ENCODE measurements around the gene RELCH.

The RELCH gene

DNA sequence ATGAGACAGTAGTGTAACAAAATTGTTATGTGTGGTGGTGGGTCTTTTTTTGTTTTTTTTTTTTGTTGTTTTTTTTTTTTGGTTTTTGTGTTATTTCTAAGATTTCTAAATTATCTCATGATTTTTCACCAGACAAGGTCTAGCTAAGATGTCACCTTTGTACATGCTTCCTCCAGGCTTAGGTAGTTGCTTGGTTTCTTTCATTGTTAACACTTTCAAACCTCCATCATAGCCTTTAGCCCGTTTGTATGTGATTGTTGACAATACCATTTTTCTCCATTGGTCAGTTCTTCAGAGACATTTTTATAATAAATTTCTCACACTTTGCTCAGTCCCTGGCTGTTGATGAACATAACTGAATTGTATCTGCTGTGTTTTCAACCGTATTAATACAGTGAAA, 2.2 kb downstream of the RELCH start:
- DNase-seq (ENCODE audit: low read depth in 2 of 2): no peak

DNA sequence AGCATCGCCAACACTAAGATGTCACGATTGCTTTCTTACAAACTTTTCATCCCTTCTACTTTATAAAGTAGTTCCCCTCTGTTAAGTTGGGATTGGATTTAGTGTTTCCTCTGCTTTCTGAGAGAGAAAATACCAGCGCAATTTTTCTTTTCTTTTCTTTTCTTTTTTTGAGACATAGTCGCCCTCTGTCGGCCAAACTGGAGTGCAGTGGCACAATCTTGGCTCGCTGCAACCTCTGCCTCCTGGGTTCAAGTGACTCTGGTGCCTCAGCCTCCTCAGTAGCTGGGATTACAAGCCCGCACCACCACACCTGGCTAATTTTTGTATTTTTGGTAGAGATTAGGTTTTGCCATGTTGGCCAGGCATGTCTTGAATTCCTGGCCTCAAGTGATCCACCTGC, 9.0 kb downstream of the RELCH start:
- no peak for DNase-seq (ENCODE audit: low read depth in 2 of 2)

DNA sequence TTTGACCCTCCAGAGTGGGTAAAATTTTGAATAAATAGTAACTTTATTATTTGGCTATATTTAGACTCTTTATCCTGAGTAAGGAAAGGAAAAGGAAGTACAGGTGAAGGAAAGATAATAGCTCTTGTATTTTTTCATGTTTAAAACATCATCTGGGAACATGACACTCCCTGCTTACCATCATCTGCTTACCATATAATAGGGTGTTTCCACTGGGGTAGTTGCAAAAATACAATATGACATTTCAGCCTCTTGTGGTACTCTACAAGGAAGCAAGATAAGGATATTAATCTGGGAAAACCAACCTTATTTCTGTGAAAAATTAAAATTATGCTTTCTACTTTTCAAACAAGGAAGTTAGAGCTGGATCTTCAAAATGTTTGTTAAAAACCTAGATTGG, 9.9 kb downstream of the RELCH start:
- no peak for DNase-seq (ENCODE audit: low read depth in 2 of 2)

DNA sequence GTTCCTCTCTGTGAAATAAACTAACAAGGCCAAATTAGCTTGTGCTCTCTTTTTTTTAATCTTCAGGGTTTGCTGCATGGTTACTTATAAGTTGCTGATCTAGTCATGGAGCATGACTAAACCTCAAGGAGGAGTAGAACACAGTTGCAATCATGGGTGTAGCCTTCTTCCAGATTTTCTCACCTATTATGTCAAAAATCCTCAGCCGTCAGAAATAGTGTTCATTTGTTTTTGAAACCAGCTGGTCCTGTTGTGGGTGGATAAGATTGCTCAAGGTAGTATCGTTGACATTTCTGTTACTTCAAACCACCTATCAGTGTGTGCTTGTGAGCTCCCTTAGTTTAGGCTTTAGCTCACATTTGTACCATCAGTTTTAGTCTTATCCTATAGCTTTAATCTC, 11.2 kb downstream of the RELCH start:
- no peak for DNase-seq (ENCODE audit: low read depth in 2 of 2)

DNA sequence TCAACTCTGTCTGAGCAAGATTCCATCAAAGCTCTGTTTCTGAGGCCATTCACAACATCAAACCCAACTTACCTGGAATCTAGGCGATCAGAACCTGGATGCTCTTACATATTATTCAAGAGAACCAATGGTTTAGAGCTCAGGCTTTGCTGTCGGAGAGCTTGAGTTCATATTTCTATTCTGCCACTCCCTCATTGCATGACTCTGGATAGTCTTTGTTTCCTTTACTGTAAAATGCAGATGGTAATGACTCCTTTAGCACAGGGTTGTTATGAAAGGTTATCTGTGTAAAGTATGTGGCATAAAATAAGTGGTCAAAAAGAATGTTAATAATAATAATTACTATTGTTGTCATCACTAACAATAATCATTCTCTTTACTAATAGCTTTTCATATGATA, 12.6 kb downstream of the RELCH start:
- no peak for DNase-seq (ENCODE audit: low read depth in 2 of 2)

DNA sequence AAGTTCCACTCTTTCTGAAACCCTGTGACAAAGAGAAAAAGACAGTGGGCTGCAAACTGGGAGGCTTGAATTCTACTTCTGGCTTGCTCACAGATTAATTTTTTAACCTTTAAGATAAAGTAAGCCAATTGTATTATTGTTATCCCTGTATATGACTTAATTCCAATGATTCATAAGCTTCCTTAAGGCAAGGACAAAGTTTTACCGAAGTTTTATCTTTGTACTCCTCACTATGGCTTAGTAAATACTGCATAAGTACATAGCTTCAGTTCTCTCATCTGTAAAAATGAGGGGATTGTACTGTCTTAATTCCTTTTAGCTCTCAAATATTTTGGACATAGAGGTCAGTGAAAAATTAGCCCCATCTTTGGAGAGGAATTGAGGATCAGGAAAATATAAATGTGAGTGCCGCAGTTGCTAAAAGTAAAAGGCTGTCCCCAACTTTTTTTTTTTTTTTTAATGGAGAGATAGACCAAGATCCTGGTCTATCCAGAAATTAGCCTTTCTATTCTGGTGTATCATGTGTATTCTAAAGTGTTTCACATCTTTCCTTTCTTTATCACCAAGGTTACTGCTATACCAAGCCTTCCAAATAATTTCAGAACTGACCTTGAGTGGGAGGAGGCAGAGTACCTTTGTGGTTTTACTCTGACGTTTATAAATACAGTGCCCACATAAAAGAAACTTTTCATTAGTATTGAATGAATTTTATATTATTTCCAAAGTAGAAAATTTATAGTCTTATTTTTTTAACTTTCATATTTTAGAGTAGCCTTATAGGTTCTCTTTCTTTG, 13.3 kb downstream of the RELCH start:
- DNase-seq (ENCODE audit: low read depth in 2 of 2): no peak

DNA sequence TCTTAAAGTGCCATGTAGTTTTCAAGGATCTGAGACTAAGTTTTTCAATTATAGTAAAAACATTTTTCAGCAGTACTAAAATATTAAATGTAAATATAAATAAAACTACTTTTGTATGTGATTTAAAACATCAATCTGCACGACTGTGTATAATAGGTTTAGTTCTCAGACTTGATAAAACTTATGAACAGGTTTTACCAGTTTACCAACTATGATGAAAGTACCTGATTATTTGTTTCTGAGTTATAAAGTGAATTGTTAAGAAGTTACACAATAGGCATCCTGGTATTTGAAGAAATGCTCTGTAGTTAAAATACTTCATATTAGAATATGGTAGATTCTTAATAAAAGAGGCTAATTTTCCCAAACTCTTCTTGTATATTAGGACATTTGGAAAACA, 14.8 kb downstream of the RELCH start:
- DNase-seq (ENCODE audit: low read depth in 2 of 2): no peak

DNA sequence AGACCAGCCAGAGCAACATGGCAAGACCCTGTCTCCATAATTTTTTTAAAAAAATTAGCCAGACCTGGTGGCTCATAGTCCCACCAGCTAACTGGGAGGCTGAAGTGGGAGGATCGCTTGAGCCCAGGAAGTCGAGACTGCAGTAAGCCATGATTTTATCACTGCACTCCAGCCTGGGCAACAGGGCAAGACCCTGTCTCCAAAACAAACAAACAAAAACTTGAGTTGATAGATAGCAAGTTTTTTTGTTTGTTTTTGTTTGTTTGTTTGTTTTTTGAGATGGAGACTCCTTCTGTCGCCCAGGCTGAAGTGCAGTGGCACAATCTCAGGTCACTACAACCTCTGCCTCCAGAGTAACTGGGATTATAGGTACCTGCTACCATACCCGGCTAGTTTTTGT, 18.8 kb downstream of the RELCH start:
- DNase-seq (ENCODE audit: low read depth in 2 of 2): no peak

DNA sequence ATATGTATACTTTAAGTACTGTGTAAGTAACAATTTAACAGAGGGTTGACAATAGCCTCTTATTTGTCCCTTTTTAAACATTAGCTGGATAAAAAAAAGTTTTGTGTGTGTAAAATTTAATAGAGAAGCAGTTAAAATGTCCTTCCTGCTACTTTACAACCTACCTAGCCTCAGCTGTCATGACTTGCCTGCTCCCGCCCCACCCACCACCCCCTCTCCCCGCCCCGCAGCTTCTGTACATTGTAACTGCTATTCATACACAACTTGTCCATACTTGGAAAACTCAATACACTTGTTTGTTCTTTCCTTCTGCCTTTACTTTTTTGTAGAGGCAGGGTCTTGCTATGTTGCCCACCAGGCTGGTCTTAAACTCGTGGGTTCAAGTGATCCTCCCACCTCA, 19.5 kb downstream of the RELCH start:
- DNase-seq (ENCODE audit: low read depth in 2 of 2): no peak

DNA sequence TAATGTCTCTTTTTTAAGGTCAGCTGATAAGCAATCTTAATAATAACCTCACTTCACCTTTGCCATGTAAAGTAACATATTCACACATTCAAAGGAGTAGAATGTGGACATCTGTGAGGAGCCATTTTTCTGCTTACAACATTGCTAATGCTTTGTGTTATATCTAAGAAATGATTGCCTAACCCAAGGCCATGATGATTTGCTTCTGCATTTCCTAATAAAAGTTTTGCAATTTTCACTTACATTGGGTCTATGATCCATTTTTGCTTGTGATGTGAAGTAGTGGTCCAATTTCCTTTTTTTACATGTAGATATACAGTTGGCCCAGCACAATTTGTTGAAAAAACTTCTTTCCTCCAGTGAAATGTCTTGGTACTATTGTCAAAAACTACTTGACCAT, 22.0 kb downstream of the RELCH start:
- no peak for DNase-seq (ENCODE audit: low read depth in 2 of 2)

DNA sequence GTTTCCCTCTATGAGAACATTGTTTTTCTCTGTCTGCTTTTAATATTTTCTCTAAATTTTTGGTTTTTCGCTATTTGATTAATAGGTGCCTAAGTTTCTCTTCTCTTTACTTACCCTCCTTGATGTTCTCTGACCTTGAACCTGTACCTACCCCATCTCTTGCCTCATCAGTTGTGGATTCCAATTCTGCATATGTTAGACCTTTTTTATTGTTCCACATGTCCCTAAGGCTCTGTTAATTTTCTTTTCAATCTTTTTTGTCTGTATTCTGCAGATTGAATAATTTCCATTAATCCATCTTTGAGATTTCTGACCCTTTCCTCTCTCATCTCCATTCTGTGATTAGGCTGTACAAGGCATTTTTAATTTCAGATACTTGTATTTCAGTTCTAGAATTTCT, 23.1 kb downstream of the RELCH start:
- no peak for DNase-seq (ENCODE audit: low read depth in 2 of 2)

DNA sequence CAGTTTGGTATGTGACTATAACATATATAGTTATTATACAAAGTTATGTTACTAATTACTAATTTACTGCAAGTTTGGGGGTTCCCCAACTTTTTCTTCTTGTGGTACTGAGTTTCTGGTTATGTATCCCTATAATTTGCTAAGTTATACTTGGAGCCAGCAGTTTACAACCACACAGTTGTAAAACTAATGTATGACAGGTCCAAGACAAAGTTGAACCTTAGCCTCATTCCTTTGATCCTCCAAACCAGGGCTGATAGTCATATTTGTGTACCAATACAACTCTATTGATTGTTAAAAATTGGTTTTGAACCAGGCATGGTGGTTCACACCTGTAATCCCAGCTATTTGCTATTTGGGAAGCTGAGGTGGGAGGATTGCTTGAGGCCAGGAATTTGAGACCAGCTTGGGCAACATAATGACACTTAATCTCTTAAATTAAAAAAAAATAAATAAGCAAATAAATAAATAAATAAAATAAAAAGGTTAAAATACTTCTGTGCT, 24.3 kb downstream of the RELCH start:
- no peak for DNase-seq (ENCODE audit: low read depth in 2 of 2)

DNA sequence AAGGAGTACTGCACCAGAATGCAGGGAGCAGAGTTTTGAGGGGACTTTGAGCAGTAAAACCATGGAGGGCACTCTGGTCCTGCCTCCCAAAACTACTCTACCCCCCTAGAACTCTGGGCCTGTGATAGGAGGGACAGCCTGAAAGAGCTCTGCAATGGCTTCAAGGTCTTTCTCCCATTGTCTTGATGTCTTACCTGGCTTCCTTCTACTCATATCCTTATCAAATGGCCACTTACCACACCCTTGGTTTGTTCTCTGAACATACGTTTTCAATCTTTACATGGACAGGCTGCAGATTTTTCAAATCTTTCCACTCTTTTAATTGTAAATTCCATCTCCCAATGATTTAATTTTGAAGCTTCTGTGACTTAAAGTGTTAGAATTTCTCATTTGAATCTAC, 27.7 kb downstream of the RELCH start:
- no peak for DNase-seq (ENCODE audit: low read depth in 2 of 2)

DNA sequence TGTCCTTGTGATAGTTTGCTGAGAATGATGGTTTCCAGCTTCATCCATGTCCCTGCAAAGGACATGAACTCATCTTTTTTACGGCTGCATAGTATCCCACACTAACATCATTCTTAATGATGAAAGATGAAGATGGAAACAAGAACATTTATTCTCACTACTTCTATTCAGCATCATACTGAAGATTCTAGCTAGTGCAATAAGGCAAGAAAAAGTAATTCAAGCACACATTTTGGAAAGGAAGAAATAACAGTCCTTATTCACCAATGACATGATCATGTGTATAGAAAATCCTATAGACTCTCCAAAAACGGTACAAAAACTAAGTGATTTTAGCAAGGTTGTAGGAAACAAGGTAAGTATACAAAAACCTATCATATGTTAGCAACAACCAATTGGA, 37.2 kb downstream of the RELCH start:
- no peak for DNase-seq (ENCODE audit: low read depth in 2 of 2)

DNA sequence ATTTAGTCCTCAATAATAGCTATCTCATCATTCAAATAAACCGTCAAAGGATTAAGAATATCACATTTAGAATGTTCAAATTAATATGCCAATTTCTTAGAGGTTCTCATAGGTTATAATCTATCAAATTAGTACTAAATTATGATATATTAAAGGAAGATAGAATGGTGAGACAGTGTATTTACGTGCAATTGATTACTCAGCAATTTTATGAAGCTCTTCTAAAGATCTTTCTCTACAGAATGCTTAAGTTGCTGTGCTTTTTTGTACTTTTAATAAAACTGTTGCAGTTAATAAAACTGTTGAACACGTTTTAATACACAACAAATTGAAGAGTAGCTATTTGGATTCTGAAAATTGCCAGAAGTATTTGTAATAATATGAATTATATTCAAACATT, 39.0 kb downstream of the RELCH start:
- DNase-seq (ENCODE audit: low read depth in 2 of 2): no peak

DNA sequence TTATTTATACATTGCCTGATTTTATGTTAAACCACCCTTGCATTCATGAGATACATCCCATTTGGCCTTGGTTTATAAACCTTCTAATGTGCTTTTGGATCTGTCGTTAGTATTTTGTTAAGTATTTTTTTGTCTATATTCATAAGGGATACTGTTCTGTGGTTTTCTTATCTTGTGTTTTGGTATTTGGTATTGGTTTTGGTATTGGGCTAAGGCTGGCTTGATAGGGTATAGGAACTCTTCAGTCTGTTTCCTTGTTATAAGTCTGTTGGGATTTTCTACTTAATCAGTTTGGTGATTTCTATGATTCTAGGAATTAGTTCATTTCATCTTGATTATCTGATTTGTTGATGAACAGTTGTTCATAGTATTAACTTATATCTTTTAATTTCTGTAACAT, 49.2 kb downstream of the RELCH start:
- DNase-seq (ENCODE audit: low read depth in 2 of 2): no peak

DNA sequence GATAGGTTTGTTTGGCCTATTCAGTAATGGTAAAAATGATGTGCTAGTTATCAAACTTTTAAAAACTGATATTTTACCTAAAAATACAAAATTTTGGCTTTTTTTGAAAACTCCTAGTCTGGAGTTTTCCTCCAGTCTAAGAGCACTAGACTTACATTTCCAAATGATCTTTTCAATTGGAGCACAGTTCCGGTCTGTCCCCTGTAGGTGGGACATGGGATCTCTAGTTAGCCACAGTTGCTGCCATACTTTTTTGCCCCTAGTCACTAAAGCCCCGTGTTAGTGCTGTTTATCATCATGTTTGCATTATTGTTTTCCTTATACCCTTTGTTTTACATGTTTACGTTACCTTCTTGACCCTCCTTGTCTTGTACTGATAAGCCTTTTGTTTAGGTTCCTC, 52.4 kb downstream of the RELCH start:
- no peak for DNase-seq (ENCODE audit: low read depth in 2 of 2)

DNA sequence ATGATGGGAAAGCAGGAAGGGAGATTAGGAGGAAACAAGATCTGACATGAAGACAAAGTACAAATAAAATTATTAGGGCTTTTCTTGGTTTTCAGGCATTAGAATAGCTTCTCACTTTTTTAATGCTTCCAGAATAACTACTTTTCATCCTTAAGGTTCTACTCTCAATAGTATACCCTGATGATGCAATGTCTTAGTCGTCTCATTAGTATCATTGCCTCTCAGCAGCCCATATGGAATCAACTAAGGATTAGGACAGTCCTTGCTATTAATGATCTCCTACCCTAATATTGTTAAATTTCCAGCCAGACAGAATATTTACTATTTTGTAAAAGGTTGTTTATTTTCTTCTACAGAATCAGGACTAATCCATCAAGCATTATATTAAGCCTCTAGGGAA, 55.9 kb downstream of the RELCH start:
- DNase-seq (ENCODE audit: low read depth in 2 of 2): no peak

DNA sequence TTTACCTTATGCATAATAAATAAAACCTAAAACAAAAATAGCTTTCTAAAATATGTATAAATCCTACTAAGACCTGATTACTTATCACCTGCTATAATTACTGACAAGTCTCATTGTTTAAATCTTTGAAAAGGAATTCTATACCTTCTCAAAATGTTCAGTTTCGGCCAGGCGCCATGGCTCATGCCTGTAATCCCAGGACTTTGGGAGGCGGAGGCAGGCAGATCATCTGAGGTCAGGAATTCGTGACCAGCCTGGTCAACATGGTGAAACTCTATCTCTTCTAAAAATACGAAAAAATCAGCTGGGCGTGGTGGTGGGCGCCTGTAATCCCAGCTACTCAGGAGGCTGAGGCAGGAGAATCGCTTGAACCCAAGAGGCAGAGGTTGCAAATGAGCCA, 58.1 kb downstream of the RELCH start:
- no peak for DNase-seq (ENCODE audit: low read depth in 2 of 2)

DNA sequence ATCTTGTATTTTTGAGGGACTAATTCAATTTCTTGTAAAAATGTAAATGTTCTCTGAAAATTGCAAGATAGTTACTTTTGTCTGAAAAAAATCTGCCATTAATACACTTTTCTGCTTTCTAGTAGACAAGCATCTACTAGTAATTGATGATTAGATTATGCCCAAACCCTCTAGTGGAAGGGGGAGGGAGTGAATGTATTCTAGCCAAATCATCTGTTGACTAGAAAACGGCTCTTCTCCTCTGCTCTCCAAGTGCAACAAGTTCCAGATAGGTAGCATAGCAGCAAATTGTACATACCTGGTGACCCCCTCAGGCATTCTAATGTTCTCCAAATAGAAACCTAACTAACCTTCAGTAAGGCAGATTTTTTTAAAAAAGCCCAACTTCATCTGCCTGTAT, 58.6 kb downstream of the RELCH start:
- DNase-seq (ENCODE audit: low read depth in 2 of 2): no peak

DNA sequence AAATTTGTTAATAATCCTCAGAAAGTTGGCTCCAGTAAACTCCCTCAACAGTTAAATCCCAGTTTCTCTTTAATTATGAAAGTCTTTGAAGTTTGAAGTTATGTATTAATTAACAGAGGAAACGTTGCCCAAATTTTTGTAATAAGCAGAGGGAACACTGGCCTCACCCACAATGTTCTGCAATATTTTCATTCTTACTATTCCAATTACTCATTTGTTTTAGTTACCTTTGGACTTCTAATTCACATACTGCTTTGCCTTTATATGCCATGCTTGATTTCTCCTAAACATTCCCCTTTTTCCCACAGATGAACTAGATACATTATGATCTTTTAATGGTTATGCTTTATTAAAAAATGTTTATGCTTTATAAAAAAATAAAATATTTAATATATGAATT, 61.3 kb downstream of the RELCH start:
- no peak for DNase-seq (ENCODE audit: low read depth in 2 of 2)

DNA sequence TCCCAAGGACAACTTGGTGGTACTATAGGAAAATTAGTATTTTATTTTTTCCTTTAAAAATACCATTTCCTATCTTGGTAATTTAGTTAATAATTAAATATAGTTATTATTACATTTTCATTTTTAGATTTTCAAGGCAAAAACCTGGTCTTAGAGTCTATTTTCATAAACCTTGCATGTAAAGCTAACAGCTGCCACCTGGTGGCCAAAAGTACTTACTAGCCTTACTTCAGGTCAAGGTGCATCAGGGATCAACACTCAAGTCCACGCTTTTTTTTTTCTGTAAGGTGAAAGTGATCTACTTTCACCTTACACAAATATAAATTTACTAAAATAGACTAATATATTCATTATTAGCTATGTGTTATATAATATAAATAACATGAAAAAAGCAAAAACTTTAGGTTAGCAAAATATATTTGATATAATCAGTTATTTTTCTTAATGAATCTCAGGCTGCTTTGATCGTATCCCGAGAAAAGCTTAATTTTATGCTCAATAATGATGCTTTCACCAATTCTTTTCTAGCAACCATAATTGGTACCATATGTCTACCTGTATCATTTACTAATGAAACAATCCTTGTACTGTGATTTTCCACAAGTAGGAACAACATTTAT, 62.5 kb downstream of the RELCH start:
- peak; percentile 46 to 52 for DNase-seq (ENCODE audit: low read depth in 2 of 2)

DNA sequence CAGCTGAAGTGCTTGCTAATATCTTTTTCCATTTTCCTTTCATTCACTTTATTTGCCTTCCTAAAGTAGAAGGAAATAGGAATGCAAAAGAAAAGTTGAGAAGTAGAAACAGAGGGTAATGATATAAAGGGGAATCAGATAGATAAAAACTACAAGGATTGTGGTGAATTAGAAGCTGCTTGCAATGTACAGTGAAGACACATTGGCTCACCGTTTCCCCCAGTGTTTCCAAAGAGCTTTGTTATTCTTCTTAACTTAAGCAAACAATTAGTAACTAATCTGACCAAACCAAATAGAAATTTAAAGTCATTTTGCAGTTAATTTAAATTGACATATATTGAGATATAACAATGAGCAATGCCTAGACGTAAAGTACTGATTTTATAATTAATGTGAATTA, 63.4 kb downstream of the RELCH start:
- no peak for DNase-seq (ENCODE audit: low read depth in 2 of 2)

DNA sequence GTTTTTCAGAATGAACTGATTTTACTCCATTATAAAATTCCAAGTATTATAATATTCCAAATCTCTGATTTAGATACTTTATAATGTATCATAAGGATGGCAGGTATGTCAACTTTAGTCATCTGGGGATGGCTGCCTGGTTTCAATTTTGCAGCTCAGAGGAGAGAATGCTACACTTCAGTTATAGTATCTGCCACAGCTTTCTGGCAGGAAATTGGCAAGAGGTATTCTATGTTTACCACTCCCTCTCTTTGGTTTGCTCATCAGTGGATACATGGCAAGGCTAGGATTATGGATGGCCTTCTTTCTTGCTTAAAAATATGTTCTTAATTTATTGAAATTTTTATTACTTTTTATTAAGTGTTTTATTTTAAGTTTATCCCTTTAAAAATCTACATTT, 71.0 kb downstream of the RELCH start:
- no peak for DNase-seq (ENCODE audit: low read depth in 2 of 2)

All from stimulated activated CD8-positive, alpha-beta memory T cell treated with anti-CD3 and anti-CD28 coated beads, Interleukin-2, amount 100 ng/mL, for 48 hours (primary cell).